Heart left ventricle (tissue), 13 donors: ENCODE data around the gene ZC2HC1C.

Experiments
- POLR2A ChIP-seq, 2 donors: fragments of 450-650 bp; IDR thresholded peaks; one replicate each; pipeline ENCODE4 v1.6.1; 2017; ENCODE audit warnings: antibody characterized with exemption in 2 of 2, mild to moderate bottlenecking in 2 of 2, moderate library complexity in 2 of 2
- TF ChIP-seq, protein P1 (sequence below), 12 donors: fragments of 200-600 bp; sonication (generic) in 4 of 12; IDR thresholded peaks; one replicate each; pipeline versions ENCODE4 v1.5.0 to v1.8.0; 2018 to 2022; ENCODE audit warnings: antibody characterized with exemption in 12 of 12, mild to moderate bottlenecking in 5 of 12
- donor health status: ischemic (EF 13 %, LVEDD 7.1; RV severe dilation, severe dysfunction).
- donor health status: DM: no; HTN: yes; CAD: no.
- donor health status: DM: no; HTN: no; CAD: no.
- donor health status: ischemic (EF 25% LVEDD 6.9; RV normal size, moderate dysfunction).
- donor health status: ischemic (EF 25% LVEDD 5.7; RV mildly dilated, moderate dysfunction).
- donor health status: ischemic (EF 35%, LVEDD 5.7; RV mildly dilated, moderate dysfunction).
- donor health status: nonischemic (EF 11% LVEDD 7.7; RV severe dilation, severe dysfunction).
- donor health status: DM: yes; HTN: yes; CAD: no.
- donor health status: PGD.
- donor health status: ischemic (EF 29% LVEDD 5.4; RV normal size, mild dysfunction).
- donor health status: nonischemic (EF 23%, LVEDD 6.1; RV moderate dilation, normal function).

DNA sequence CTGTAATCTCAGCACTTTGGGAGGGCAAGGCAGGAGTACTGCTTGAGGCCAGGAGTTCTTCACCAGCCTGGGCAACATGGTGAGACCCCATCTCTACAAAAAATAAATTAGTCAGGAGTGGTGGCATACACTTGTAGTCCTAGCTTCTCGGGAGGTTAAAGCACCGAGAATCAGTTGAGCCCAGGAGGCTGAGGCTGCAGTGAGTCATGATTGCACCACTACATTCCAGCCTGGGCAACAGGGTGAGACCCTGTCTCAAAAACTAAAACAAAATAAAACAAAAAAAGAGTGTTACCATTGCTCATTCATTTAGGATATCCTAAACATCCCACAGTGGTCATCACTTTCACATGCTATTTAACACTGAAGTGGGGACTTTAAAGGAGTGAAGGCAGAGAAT lies 49.6 kb downstream of the ZC2HC1C start:
- TF ChIP-seq, protein P1, sequence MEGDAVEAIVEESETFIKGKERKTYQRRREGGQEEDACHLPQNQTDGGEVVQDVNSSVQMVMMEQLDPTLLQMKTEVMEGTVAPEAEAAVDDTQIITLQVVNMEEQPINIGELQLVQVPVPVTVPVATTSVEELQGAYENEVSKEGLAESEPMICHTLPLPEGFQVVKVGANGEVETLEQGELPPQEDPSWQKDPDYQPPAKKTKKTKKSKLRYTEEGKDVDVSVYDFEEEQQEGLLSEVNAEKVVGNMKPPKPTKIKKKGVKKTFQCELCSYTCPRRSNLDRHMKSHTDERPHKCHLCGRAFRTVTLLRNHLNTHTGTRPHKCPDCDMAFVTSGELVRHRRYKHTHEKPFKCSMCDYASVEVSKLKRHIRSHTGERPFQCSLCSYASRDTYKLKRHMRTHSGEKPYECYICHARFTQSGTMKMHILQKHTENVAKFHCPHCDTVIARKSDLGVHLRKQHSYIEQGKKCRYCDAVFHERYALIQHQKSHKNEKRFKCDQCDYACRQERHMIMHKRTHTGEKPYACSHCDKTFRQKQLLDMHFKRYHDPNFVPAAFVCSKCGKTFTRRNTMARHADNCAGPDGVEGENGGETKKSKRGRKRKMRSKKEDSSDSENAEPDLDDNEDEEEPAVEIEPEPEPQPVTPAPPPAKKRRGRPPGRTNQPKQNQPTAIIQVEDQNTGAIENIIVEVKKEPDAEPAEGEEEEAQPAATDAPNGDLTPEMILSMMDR (IDR thresholded peaks at IDR 0.05) = no peak
- TF ChIP-seq POLR2A (IDR thresholded peaks at IDR 0.05) = no peak
